ENCODE data around the gene AFG3L2.

DNA sequence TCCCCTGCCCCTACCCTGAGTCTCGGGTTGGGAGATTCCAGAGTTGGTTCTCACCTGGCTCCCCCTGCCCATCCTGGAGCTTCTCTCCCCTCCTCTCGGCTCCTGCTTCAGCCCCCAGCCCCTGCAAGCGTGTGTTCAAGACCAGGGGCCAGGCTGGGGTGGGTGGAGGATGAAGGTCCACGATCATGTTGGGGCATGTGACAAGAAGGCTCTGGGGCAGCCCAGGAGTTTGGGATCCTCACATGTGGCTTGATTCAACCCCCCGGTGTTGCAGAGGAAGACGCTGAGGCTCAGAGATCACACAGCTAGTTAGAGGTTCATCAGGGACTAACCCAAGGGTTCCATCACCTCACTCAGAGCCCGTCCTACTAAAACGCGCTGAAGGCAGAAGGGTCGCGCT lies 83.2 kb downstream of the AFG3L2 start:
- TF ChIP-seq, protein P1, sequence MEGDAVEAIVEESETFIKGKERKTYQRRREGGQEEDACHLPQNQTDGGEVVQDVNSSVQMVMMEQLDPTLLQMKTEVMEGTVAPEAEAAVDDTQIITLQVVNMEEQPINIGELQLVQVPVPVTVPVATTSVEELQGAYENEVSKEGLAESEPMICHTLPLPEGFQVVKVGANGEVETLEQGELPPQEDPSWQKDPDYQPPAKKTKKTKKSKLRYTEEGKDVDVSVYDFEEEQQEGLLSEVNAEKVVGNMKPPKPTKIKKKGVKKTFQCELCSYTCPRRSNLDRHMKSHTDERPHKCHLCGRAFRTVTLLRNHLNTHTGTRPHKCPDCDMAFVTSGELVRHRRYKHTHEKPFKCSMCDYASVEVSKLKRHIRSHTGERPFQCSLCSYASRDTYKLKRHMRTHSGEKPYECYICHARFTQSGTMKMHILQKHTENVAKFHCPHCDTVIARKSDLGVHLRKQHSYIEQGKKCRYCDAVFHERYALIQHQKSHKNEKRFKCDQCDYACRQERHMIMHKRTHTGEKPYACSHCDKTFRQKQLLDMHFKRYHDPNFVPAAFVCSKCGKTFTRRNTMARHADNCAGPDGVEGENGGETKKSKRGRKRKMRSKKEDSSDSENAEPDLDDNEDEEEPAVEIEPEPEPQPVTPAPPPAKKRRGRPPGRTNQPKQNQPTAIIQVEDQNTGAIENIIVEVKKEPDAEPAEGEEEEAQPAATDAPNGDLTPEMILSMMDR (IDR thresholded peaks at IDR 0.05; ENCODE audit: insufficient read depth, low read depth, low read length) = no peak
- TF ChIP-seq EZH2 (IDR thresholded peaks at IDR 0.05; ENCODE audit: insufficient read depth, low read length) = no peak

Measured in astrocyte (in vitro differentiated cells and primary cell).